IMR-90 (cell line): ENCODE data around the gene ANKMY1. TPM values are rescaled to one million over a fixed set of nuclear protein-coding genes. Genes with fewer than 3 reads are reported as not detected.
A peak's percentile ranks its signal among the peaks of the same experiment; 100 is the strongest.

ENCODE experiments used
- ATAC-seq: fragments of 200-7000 bp; cut with Tn5 transposase; 2 replicates; pipeline ENCODE4 v1.9.1; 2020; ENCODE audit warnings: low read depth, mild to moderate bottlenecking, moderate library complexity
- BruUV-seq: library from RNA; stranded (reverse); fragments of 400-500 nt; replicated peaks from 2 replicates; lab custom pipeline; 2021; lab: Mats Ljungman, UMichigan
- CTCF ChIA-PET: fragments of 300-600 bp; formaldehyde crosslinking; extraction: SDS; loops from one replicate; lab custom pipeline; 2021; ENCODE audit warnings: antibody characterized with exemption; lab: Yijun Ruan, JAX
- POLR2A ChIA-PET: fragments of 300-600 bp; sonication (Branson Sonifier 250); formaldehyde crosslinking; loops from one replicate; lab custom pipeline; 2022; ENCODE audit warnings: antibody characterized with exemption; ENCODE audit not compliant: unreplicated experiment; lab: Charles Lee
- DNase-seq: peaks from one replicate; pipeline ENCODE4 v3.0.0; 2013
- H2AFZ ChIP-seq: replicated peaks from 2 replicates; pipeline ENCODE3; 2013; ENCODE audit warnings: low read length, mild to moderate bottlenecking; ENCODE audit not compliant: poor library complexity
- H2AK5ac ChIP-seq: 2 replicates; pipeline ENCODE4 v1.6.1; 2013; ENCODE audit warnings: low read depth, low read length, inconsistent platforms
- H2AK9ac ChIP-seq: replicated peaks from 2 replicates; pipeline ENCODE3; 2013; ENCODE audit warnings: mild to moderate bottlenecking, low read depth, low read length, moderate library complexity; ENCODE audit not compliant: poor library complexity
- H2BK120ac ChIP-seq: 2 replicates; pipeline ENCODE4 v1.6.1; 2013; ENCODE audit warnings: low read depth, low read length, inconsistent platforms
- H2BK15ac ChIP-seq: 3 replicates; pipeline ENCODE4 v1.6.1; 2013; ENCODE audit warnings: low read depth, low read length, inconsistent platforms
- H2BK20ac ChIP-seq: 2 replicates; pipeline ENCODE4 v1.6.1; 2013; ENCODE audit warnings: low read depth, mild to moderate bottlenecking, inconsistent platforms, low read length, moderate library complexity
- H2BK5ac ChIP-seq: 2 replicates; pipeline ENCODE4 v1.6.1; 2013; ENCODE audit warnings: mild to moderate bottlenecking, low read depth, low read length, inconsistent platforms; ENCODE audit not compliant: poor library complexity, severe bottlenecking
- H3K14ac ChIP-seq: replicated peaks from 2 replicates; pipeline ENCODE4 v1.6.1; 2013; ENCODE audit warnings: low read depth, low read length, inconsistent platforms
- H3K18ac ChIP-seq: 2 replicates; pipeline ENCODE4 v1.6.1; 2013; ENCODE audit warnings: low read depth, low read length, control low read depth
- H3K23ac ChIP-seq: 2 replicates; pipeline ENCODE4 v1.6.1; 2013; ENCODE audit warnings: low read depth, low read length, inconsistent platforms
- H3K27ac ChIP-seq: 2 replicates; pipeline ENCODE4 v1.5.1; 2013; ENCODE audit warnings: mild to moderate bottlenecking, control low read depth, low read length; ENCODE audit not compliant: insufficient read depth
- H3K27me3 ChIP-seq: 2 replicates; pipeline ENCODE4 v1.6.1; 2013; ENCODE audit warnings: low read length; ENCODE audit not compliant: control insufficient read depth, insufficient read depth
- H3K36me3 ChIP-seq: 2 replicates; pipeline ENCODE4 v1.6.1; 2013; ENCODE audit warnings: low read length, mixed read lengths; ENCODE audit not compliant: control insufficient read depth, insufficient read depth
- H3K4ac ChIP-seq: 2 replicates; pipeline ENCODE4 v1.6.1; 2013; ENCODE audit warnings: low read depth, low read length, inconsistent platforms
- H3K4me1 ChIP-seq: 2 replicates; pipeline ENCODE4 v1.6.1; 2013; ENCODE audit warnings: low read length, mixed read lengths; ENCODE audit not compliant: control insufficient read depth, insufficient read depth
- H3K4me2 ChIP-seq: 2 replicates; pipeline ENCODE4 v1.6.1; 2013; ENCODE audit warnings: low read depth, mild to moderate bottlenecking, control low read depth, low read length, moderate library complexity
- H3K4me3 ChIP-seq: 2 replicates; pipeline ENCODE4 v1.5.1; 2013; ENCODE audit warnings: low read depth, mild to moderate bottlenecking, control low read depth, low read length, moderate library complexity; ENCODE audit not compliant: insufficient read depth
- H3K56ac ChIP-seq: 2 replicates; pipeline ENCODE4 v1.6.1; 2013; ENCODE audit warnings: low read length, inconsistent platforms; ENCODE audit not compliant: insufficient read depth; ENCODE audit errors: extremely low read depth
- H3K79me1 ChIP-seq, 2 experiments: 2 replicates each; pipeline ENCODE4 v1.6.1; 2013; ENCODE audit warnings: low read length in 2 of 2, inconsistent platforms in 1 of 2, low read depth in 1 of 2
- H3K9ac ChIP-seq: 2 replicates; pipeline ENCODE4 v1.6.1; 2013; ENCODE audit warnings: low read depth, low read length, control low read depth
- H3K9me1 ChIP-seq: 2 replicates; pipeline ENCODE4 v1.6.1; 2013; ENCODE audit warnings: low read length, inconsistent platforms; ENCODE audit not compliant: insufficient read depth
- H3K9me3 ChIP-seq: 2 replicates; pipeline ENCODE4 v1.6.1; 2013; ENCODE audit warnings: low read length; ENCODE audit not compliant: control insufficient read depth, insufficient read depth
- H4K20me1 ChIP-seq: 2 replicates; pipeline ENCODE4 v1.6.1; 2013; ENCODE audit warnings: low read length, inconsistent platforms; ENCODE audit not compliant: insufficient read depth
- H4K5ac ChIP-seq: 2 replicates; pipeline ENCODE4 v1.6.1; 2013; ENCODE audit warnings: mild to moderate bottlenecking, low read depth, low read length, control low read depth
- H4K8ac ChIP-seq, 2 experiments: 2 replicates each; pipeline ENCODE4 v1.6.1; 2013; ENCODE audit warnings: low read depth in 2 of 2, low read length in 2 of 2, control low read depth in 1 of 2, inconsistent platforms in 1 of 2
- H4K91ac ChIP-seq: 2 replicates; pipeline ENCODE4 v1.6.1; 2013; ENCODE audit warnings: low read depth, low read length, inconsistent platforms; ENCODE audit not compliant: insufficient read depth
- BHLHE40 ChIP-seq: fragments of 150-350 bp; IDR thresholded peaks from 2 replicates; pipeline ENCODE4 v1.6.1; 2016; ENCODE audit warnings: mild to moderate bottlenecking, low read depth, low read length
- CTCF ChIP-seq: conservative IDR thresholded peaks from 2 replicates; pipeline ENCODE4 v1.5.1; 2012; ENCODE audit warnings: mild to moderate bottlenecking, low read depth, low read length, improper control_type of control experiment
- FOS ChIP-seq: fragments of 150-350 bp; IDR thresholded peaks from 2 replicates; pipeline ENCODE4 v1.6.1; 2016; ENCODE audit warnings: low read depth, low read length
- MAZ ChIP-seq: IDR thresholded peaks from 2 replicates; pipeline ENCODE4 v1.6.1; 2012; ENCODE audit warnings: low read depth, mild to moderate bottlenecking, low read length, improper control_type of control experiment, moderate library complexity, borderline replicate concordance
- NFE2L2 ChIP-seq: fragments of 150-350 bp; IDR thresholded peaks from 2 replicates; pipeline ENCODE4 v1.6.1; 2016; ENCODE audit warnings: low read depth, mild to moderate bottlenecking, low read length
- RAD21 ChIP-seq: IDR thresholded peaks from 2 replicates; pipeline ENCODE4 v1.6.1; 2012; ENCODE audit warnings: low read length, improper control_type of control experiment
- WGBS, 2 experiments: methylation state at CpG; one replicate each; pipeline versions ENCODE4 v1.1.5 to v1.1.7; 2013; ENCODE audit warnings: missing lambda C conversion rate in 2 of 2; ENCODE audit not compliant: insufficient read length in 1 of 2; ENCODE audit errors: extremely low coverage in 2 of 2; 5-methylcytosine and 5-hydroxymethylcytosine counted together
- dilution Hi-C: fragments of 300-500 bp; cut with HindIII; formaldehyde crosslinking; loops from one replicate; pipeline ENCODE4 v1.14.3; 2018; ENCODE audit warnings: low sequenced_read_pairs; ENCODE audit not compliant: unreplicated experiment
- in situ Hi-C: fragments of 300-500 bp; cut with MboI; formaldehyde crosslinking; loops from 3 replicates; pipeline ENCODE4 v1.14.3; 2019; ENCODE audit warnings: low sequenced_read_pairs, inconsistent platforms, mixed read lengths
- intact Hi-C: fragments of 100-400 bp; cut with micrococcal nuclease; formaldehyde crosslinking; loops from 2 replicates; pipeline ENCODE4 v1.10.0; 2022
- polyA plus RNA-seq, 3 experiments: library from polyadenylated mRNA; depleted of rRNA; stranded (reverse); fragments of >200 nt; gene quantifications; 2 replicates each; pipeline ENCODE4 v1.2.3, GENCODE V29; 2012; ENCODE audit warnings: low replicate concordance in 1 of 3
- total RNA-seq: library from RNA; depleted of rRNA; stranded (reverse); fragments of >200 nt; gene quantifications from 2 replicates; pipeline ENCODE4 v1.2.3, GENCODE V29; 2012

Gene ANKMY1
- total and polyA plus RNA-seq, 2 of the 4 experiments (the other 2 are of a cell fraction) = 2.9 to 5.5 TPM

DNA sequence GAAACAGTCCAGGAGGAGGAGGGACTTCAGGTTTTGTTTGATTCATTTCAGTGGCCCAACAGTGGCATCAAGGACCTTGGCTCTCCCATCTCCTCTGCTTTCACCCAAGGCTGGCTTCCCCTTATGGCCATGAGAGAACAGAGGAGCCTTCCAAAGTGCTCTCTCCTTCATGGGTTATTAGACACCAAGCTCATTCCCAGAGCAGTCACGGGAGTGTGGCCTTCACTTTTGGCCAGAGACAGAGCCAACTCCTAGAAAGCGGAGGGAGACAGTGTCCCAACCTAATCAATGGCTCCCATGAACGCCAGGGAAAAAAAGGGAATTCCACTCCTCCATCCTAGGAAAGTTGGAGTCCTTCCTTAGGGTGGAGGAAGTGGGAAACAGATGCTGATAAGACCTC is 1.5 kb upstream of the ANKMY1 start:
- CTCF ChIA-PET = no interaction called here

More for the DNA sequence above, 1.5 kb upstream of the ANKMY1 start:
- Histone ChIP-seq H3K27me3 (no peaks in the 10 kb centered on the region), H4K20me1 (peaks cover 26% of the 10 kb centered on the region), H3K9me1 (peaks cover 20% of the 10 kb centered on the region), H3K56ac (no peak overlapping the region), H2BK5ac (no peak overlapping the region), H3K23ac (peak overlapping the region; percentile 37; the same call in 1 of the 2 replicates), H4K8ac (no peak overlapping the region), H3K9ac (no peak overlapping the region), H4K5ac (no peak overlapping the region), H3K27ac (no peak overlapping the region), H2BK15ac (no peak overlapping the region), H3K36me3 (peaks cover 4% of the 10 kb centered on the region; the same call in 1 of the 2 replicates), H2BK120ac (no peak overlapping the region), H3K14ac (no peak overlapping the region), H3K4me3 (no peak overlapping the region), H3K18ac (no peak overlapping the region), H2AK5ac (peak overlapping the region; percentile 23), H3K4me1 (peaks cover 5% of the 10 kb centered on the region), H3K9me3 (no peaks in the 10 kb centered on the region), H2AK9ac (peak overlapping the region; percentile 30), H3K4me2 (peak overlapping the region; percentile 33; the same call in 1 of the 2 replicates), H2BK20ac (no peak overlapping the region), H4K91ac (no peak overlapping the region), H3K79me1 (peaks cover 34 to 65% of the 10 kb centered on the region in 2 experiments), H2AFZ (no peak overlapping the region), H3K4ac (no peak overlapping the region)
- ATAC-seq = no peak
- in situ Hi-C loops = no loop called here
- TF ChIP-seq NFE2L2 (no peak), CTCF (no peak), MAZ (no peak), RAD21 (no peak), BHLHE40 (no peak), FOS (no peak)
- dilution Hi-C loops = no loop called here
- no CpG with 5 or more reads among the region's 3 CpGs for WGBS, 2 experiments
- POLR2A ChIA-PET = no interaction called here
- intact Hi-C loops = no loop called here
- DNase-seq = no peak
- BruUV-seq = no TSS peak
